WERI-Rb-1 (cell line): ENCODE results near the gene MN1.

Experiments
- DNase-seq: peaks from one replicate; pipeline ENCODE4 v3.0.0-alpha.2; 2020
- H3K27ac ChIP-seq: fragments of 250-450 bp; sonication (Bioruptor Pico); 2 replicates; pipeline ENCODE4 v1.5.1; 2020; ENCODE audit warnings: mild to moderate bottlenecking, moderate library complexity
- H3K27me3 ChIP-seq: fragments of 250-450 bp; sonication (Bioruptor Pico); 2 replicates; pipeline ENCODE4 v1.5.1; 2021; ENCODE audit warnings: mild to moderate bottlenecking, low read depth, moderate library complexity; ENCODE audit not compliant: insufficient read depth, severe bottlenecking
- H3K36me3 ChIP-seq: fragments of 250-450 bp; sonication (Bioruptor Pico); 2 replicates; pipeline ENCODE4 v1.5.1; 2020; ENCODE audit warnings: mild to moderate bottlenecking, moderate library complexity
- H3K4me3 ChIP-seq: 2 replicates; pipeline ENCODE4 v1.5.1; 2011; ENCODE audit warnings: low read depth, mild to moderate bottlenecking, control low read depth, low read length
- H3K9me3 ChIP-seq: fragments of 250-450 bp; sonication (Bioruptor Pico); 2 replicates; pipeline ENCODE4 v1.5.1; 2021; ENCODE audit warnings: mild to moderate bottlenecking, moderate library complexity; ENCODE audit not compliant: severe bottlenecking
- CTCF ChIP-seq: IDR thresholded peaks from 2 replicates; pipeline ENCODE4 v1.5.1; 2011; ENCODE audit warnings: low read depth, mild to moderate bottlenecking, control low read depth, inconsistent platforms, low read length

Gene MN1

GRCh38 chr22:27711012-27711411, 90.5 kb downstream of the MN1 start:
- TF ChIP-seq CTCF = no peak
- Histone ChIP-seq H3K27ac (no peak overlapping the region), H3K9me3 (peaks cover 2% of the 10 kb centered on the region), H3K36me3 (no peaks in the 10 kb centered on the region), H3K4me3 (no peak overlapping the region), H3K27me3 (no peaks in the 10 kb centered on the region)
- DNase-seq = no peak

- no peak overlapping the region for H3K4me3 ChIP-seq
- no peaks in the 10 kb centered on the region for H3K9me3 ChIP-seq
- no peak for TF ChIP-seq CTCF
- no peaks in the 10 kb centered on the region for H3K27me3 ChIP-seq
- no peak overlapping the region for H3K27ac ChIP-seq
- no peaks in the 10 kb centered on the region for H3K36me3 ChIP-seq
- DNase-seq = no peak
These were observed 91.5 kb downstream of the MN1 start for GRCh38 chr22:27709919-27710675.

GRCh38 chr22:27706489-27706888, 95.1 kb downstream of the MN1 start:
- TF ChIP-seq CTCF = no peak
- no peaks in the 10 kb centered on the region for H3K36me3 ChIP-seq

GRCh38 chr22:27705408-27706080, 96.0 kb downstream of the MN1 start:
- DNase-seq = no peak
- Histone ChIP-seq H3K36me3 (no peaks in the 10 kb centered on the region), H3K27me3 (no peaks in the 10 kb centered on the region), H3K4me3 (no peak overlapping the region), H3K27ac (peak overlapping the region; percentile 34), H3K9me3 (peaks cover 6% of the 10 kb centered on the region)
- TF ChIP-seq CTCF = no peak

More at GRCh38 chr22:27706489-27706888, 95.1 kb downstream of the MN1 start:
- no peak overlapping the region for H3K4me3 ChIP-seq
- peaks cover 6% of the 10 kb centered on the region for H3K9me3 ChIP-seq
- H3K27me3 ChIP-seq = no peaks in the 10 kb centered on the region
- H3K27ac ChIP-seq = no peak overlapping the region
- no peak for DNase-seq

- no peaks in the 10 kb centered on the region for H3K27me3 ChIP-seq
- H3K27ac ChIP-seq = no peak overlapping the region
- H3K9me3 ChIP-seq = peaks cover 6% of the 10 kb centered on the region
- TF ChIP-seq CTCF = no peak
- H3K4me3 ChIP-seq = no peak overlapping the region
- DNase-seq = no peak
- H3K36me3 ChIP-seq = no peaks in the 10 kb centered on the region
These were observed 97.0 kb downstream of the MN1 start for GRCh38 chr22:27704581-27704980.
